NCI-H2107 treated with DMSO at 0.1 percent for 48 hours (cell line): ENCODE measurements around the gene UBE2N.
A peak's percentile ranks its signal among the peaks of the same experiment; 100 is the strongest.

ENCODE experiments used
- DNase-seq: peaks from one replicate; lab custom pipeline; 2025; ENCODE audit not compliant: unreplicated experiment; lab: John Stamatoyannopoulos, UW

Gene UBE2N

DNA sequence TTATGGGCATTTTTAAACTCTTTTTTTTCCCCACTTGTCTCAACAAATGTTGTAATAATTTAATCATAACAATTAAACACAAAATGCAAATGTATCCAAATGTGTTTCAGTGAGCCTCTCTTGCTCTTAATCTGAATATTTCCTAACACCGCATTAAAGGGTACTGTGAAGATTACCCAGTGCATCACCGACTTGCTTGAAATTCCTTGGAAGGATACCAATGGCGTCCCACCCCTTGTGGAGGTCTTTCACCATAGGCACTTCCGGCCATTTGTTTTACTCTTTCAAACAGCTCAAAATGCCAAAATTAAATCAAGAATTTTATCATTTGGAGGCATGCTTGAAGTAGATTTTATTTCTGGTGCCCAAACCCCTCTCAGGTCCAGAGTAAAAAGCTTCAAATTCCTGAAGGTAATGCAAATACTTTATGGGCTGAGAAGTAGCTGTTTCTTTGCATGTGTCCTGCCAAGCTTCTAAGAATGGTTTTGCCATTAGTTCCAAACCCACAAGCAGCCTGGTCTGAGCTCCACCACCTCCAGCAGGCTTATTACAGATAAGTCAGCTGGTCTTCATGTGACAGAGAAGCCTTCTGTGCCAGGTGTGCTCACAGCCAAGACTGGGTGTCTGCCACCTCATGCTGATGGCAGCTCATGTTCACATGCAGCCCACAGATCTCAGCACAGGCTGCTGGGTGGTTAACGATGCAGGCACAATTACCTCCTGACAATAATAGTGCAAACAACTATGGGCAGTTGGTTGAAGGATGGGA lies 80.4 kb downstream of the UBE2N start:
- peak; percentile 54 for DNase-seq

- DNase-seq = no peak
Observed at GRCh38 chr12:93360688-93361087, 81.1 kb downstream of the UBE2N start.

- no peak for DNase-seq
Observed at GRCh38 chr12:93358821-93359220, 82.9 kb downstream of the UBE2N start.

- DNase-seq = no peak
Observed at GRCh38 chr12:93358058-93358457, 83.7 kb downstream of the UBE2N start.

DNA sequence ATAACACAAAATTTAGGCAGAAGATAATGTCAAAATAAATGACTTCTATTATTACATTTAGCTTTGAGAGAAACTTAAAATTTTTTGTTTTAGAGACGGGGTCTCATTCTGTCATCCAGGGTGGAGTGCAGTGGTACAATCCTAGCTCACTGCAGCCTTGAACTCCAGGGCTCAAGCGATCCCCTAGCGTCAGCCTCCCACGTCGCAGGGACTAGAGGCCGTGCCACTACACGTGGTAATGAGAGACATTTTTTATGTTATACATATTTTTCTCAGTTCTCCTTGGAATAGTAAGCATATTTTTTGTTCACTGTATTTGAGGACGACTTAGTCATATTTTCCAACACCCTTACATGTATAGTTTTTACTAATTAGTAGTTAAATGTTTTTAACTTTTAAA lies 85.5 kb downstream of the UBE2N start:
- DNase-seq = no peak
